Measurements from ENCODE around the gene LSM14B.
"Not testable (repeated sequence)": the region's sequence is repeated elsewhere in the genome, so short reads cannot be mapped to it uniquely, and the experiment has no call there.

LSM14B gene

DNA sequence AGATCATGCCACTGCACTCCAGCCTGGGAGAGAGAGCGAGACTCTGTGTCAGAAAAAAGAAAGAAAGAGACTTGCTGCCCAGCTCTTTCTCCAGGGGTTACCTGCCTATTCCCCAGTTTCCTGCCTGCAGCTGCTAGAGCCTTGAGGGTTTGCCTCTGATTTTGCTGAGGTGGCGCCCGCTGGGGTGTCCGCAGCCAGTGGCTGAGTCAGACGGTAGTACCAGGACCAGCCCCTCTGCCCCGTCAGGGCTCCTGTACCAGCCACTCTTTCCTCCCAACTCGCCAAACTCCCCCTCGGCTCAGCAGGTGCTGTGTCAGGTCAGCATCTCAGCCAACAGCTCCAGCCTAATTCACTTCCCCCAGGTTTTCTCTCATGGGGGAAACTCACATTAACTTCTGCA lies 7.4 kb upstream of the LSM14B start:
- no peak overlapping the region for H2BK120ac ChIP-seq (ENCODE audit: low read depth, low read length)
- H3K9ac ChIP-seq (ENCODE audit: low read length), result no peak overlapping the region
- H2AFZ ChIP-seq (ENCODE audit: low read depth, low read length), result no peak overlapping the region
- no peak overlapping the region for H2BK12ac ChIP-seq (ENCODE audit: low read length in 2 of 2)
- no peak overlapping the region for H2AK5ac ChIP-seq (ENCODE audit: low read length, severe bottlenecking)
- no peak for DNase-seq
- no peak overlapping the region for H4K91ac ChIP-seq (ENCODE audit: low read length)
- no peaks in the 10 kb centered on the region for H3K4me1 ChIP-seq (ENCODE audit: control insufficient read depth, insufficient read depth, low read depth, low read length)
- H3K79me1 ChIP-seq (replicated peaks; ENCODE audit: low read length, poor library complexity, severe bottlenecking), result no peaks in the 10 kb centered on the region
- no peak overlapping the region for H3K27ac ChIP-seq (ENCODE audit: low read length, poor library complexity, severe bottlenecking)
- H3K23ac ChIP-seq (ENCODE audit: low read length in 2 of 2), result no peak overlapping the region
- H3K14ac ChIP-seq (ENCODE audit: low read length in 2 of 2), result no peak overlapping the region
- H2BK15ac ChIP-seq (ENCODE audit: low read depth, poor library complexity, severe bottlenecking), result no peak overlapping the region
- peaks cover 33 to 35% of the 10 kb centered on the region in 2 experiments for H3K27me3 ChIP-seq (ENCODE audit: control insufficient read depth in 1 of 2, insufficient read depth in 1 of 2, low read length in 2 of 2)
- 54% methylated on average over 8 of the region's 8 CpGs for WGBS
- H3K4me3 ChIP-seq (ENCODE audit: insufficient read depth in 1 of 2, low read depth in 1 of 2, low read length in 2 of 2), result no peak overlapping the region
- H3K9me3 ChIP-seq (ENCODE audit: control insufficient read depth, low read length), result peaks cover 22% of the 10 kb centered on the region
- H4K8ac ChIP-seq (ENCODE audit: low read length), result no peak overlapping the region
- no peak overlapping the region for H3K4ac ChIP-seq (ENCODE audit: low read depth in 1 of 2, low read length in 2 of 2)
- H3K18ac ChIP-seq (ENCODE audit: low read depth in 1 of 2, low read length in 2 of 2), result no peak overlapping the region
- no peak overlapping the region for H3K4me2 ChIP-seq (ENCODE audit: low read length, poor library complexity, severe bottlenecking)
- H2BK5ac ChIP-seq (ENCODE audit: low read depth, low read length, poor library complexity, severe bottlenecking), result no peak overlapping the region
- no peaks in the 10 kb centered on the region for H3K36me3 ChIP-seq (ENCODE audit: control insufficient read depth in 1 of 2, insufficient read depth in 2 of 2, low read depth in 1 of 2, low read length in 2 of 2)

DNA sequence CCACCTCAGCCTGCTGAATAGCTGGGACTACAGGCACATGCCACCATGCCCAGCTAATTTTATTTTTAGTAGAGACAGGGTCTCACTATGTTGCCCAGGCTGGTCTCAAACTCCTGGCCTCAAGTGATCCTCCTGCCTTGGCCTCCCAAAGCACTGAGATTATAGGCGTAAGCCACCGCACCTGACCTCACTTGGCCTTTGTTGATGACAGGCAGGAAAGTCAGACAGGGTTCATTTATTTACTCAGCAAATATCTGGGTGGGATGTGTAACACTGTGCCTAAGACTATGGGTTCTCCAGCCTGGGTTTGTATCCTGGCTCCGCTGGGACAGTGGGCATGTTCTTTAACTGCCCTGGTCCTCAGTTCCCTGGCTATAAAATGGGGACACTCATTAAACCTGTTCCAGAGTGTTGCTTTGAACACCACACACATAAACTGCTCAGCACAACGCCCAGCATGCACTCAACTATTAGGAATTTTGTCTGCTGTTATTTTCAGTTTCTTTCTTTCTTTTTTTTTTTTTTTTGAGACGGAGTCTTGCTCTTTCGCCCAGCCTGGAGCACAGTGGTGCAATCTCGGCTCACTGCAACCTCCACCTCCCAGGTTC lies 6.4 kb upstream of the LSM14B start:
- not testable (repeated sequence) for H3K79me1 ChIP-seq (replicated peaks; ENCODE audit: low read length, poor library complexity, severe bottlenecking); H3K18ac ChIP-seq (ENCODE audit: low read depth in 1 of 2, low read length in 2 of 2); H3K36me3 ChIP-seq (ENCODE audit: control insufficient read depth in 1 of 2, insufficient read depth in 2 of 2, low read depth in 1 of 2, low read length in 2 of 2); H2BK12ac ChIP-seq (ENCODE audit: low read length in 2 of 2); H3K4me3 ChIP-seq (ENCODE audit: insufficient read depth in 1 of 2, low read depth in 1 of 2, low read length in 2 of 2); DNase-seq; H2BK15ac ChIP-seq (ENCODE audit: low read depth, poor library complexity, severe bottlenecking); H4K8ac ChIP-seq (ENCODE audit: low read length); H2AFZ ChIP-seq (ENCODE audit: low read depth, low read length); H3K4me2 ChIP-seq (ENCODE audit: low read length, poor library complexity, severe bottlenecking); H3K4ac ChIP-seq (ENCODE audit: low read depth in 1 of 2, low read length in 2 of 2); H2BK120ac ChIP-seq (ENCODE audit: low read depth, low read length); H2BK5ac ChIP-seq (ENCODE audit: low read depth, low read length, poor library complexity, severe bottlenecking); H3K4me1 ChIP-seq (ENCODE audit: control insufficient read depth, insufficient read depth, low read depth, low read length); H3K27ac ChIP-seq (ENCODE audit: low read length, poor library complexity, severe bottlenecking); H3K14ac ChIP-seq (ENCODE audit: low read length in 2 of 2); H3K23ac ChIP-seq (ENCODE audit: low read length in 2 of 2); H2AK5ac ChIP-seq (ENCODE audit: low read length, severe bottlenecking); H4K91ac ChIP-seq (ENCODE audit: low read length); H3K9ac ChIP-seq (ENCODE audit: low read length)
- Histone ChIP-seq H3K9me3 (ENCODE audit: control insufficient read depth, low read length) (peaks cover 17% of the 10 kb centered on the region), H3K27me3 (ENCODE audit: control insufficient read depth in 1 of 2, insufficient read depth in 1 of 2, low read length in 2 of 2) (peaks cover 33 to 40% of the 10 kb centered on the region in 2 experiments)
- WGBS, result 82% methylated on average over 3 of the region's 7 CpGs

- peaks cover 4% of the 10 kb centered on the region for H3K4me1 ChIP-seq (ENCODE audit: control insufficient read depth, insufficient read depth, low read depth, low read length)
- no peak overlapping the region for H2BK12ac ChIP-seq (ENCODE audit: low read length in 2 of 2)
- no peak overlapping the region for H3K14ac ChIP-seq (ENCODE audit: low read length in 2 of 2)
- no peaks in the 10 kb centered on the region for H3K79me1 ChIP-seq (replicated peaks; ENCODE audit: low read length, poor library complexity, severe bottlenecking)
- H3K36me3 ChIP-seq (ENCODE audit: control insufficient read depth in 1 of 2, insufficient read depth in 2 of 2, low read depth in 1 of 2, low read length in 2 of 2), result no peaks in the 10 kb centered on the region
- no peak overlapping the region for H3K4me3 ChIP-seq (ENCODE audit: insufficient read depth in 1 of 2, low read depth in 1 of 2, low read length in 2 of 2)
- 89% methylated on average over 34 of the region's 38 CpGs for WGBS
- no peak for DNase-seq
- no peak overlapping the region for H3K4me2 ChIP-seq (ENCODE audit: low read length, poor library complexity, severe bottlenecking)
- no peak overlapping the region for H3K27ac ChIP-seq (ENCODE audit: low read length, poor library complexity, severe bottlenecking)
- no peak overlapping the region for H2BK15ac ChIP-seq (ENCODE audit: low read depth, poor library complexity, severe bottlenecking)
- H3K9ac ChIP-seq (ENCODE audit: low read length), result no peak overlapping the region
- peaks cover 33 to 40% of the 10 kb centered on the region in 2 experiments for H3K27me3 ChIP-seq (ENCODE audit: control insufficient read depth in 1 of 2, insufficient read depth in 1 of 2, low read length in 2 of 2)
- H2AFZ ChIP-seq (ENCODE audit: low read depth, low read length), result no peak overlapping the region
- H2BK120ac ChIP-seq (ENCODE audit: low read depth, low read length), result no peak overlapping the region
- no peak overlapping the region for H2BK5ac ChIP-seq (ENCODE audit: low read depth, low read length, poor library complexity, severe bottlenecking)
- no peak overlapping the region for H3K23ac ChIP-seq (ENCODE audit: low read length in 2 of 2)
- H3K18ac ChIP-seq (ENCODE audit: low read depth in 1 of 2, low read length in 2 of 2), result no peak overlapping the region
- H3K9me3 ChIP-seq (ENCODE audit: control insufficient read depth, low read length), result peaks cover 13% of the 10 kb centered on the region
- no peak overlapping the region for H2AK5ac ChIP-seq (ENCODE audit: low read length, severe bottlenecking)
- H3K4ac ChIP-seq (ENCODE audit: low read depth in 1 of 2, low read length in 2 of 2), result no peak overlapping the region
- H4K91ac ChIP-seq (ENCODE audit: low read length), result no peak overlapping the region
- no peak overlapping the region for H4K8ac ChIP-seq (ENCODE audit: low read length)
These were observed 5.5 kb upstream of the LSM14B start for GRCh38 chr20:62116558-62117361.

DNA sequence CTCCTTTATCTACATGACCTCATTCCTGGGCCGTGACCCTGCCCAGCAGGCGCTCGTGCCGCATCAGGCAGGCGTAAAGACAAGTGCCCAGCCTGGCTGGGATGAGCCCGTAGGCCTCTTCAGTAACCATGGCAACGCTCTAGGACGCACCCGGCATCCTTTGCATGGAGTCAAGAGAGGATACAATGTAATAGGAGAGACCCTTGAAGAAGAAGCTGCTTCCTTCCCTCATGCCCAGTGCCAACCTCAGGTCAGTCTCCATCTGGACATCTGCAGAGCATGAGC lies 5.0 kb upstream of the LSM14B start:
- Histone ChIP-seq H4K8ac (ENCODE audit: low read length) (no peak overlapping the region), H4K91ac (ENCODE audit: low read length) (no peak overlapping the region), H3K4me2 (ENCODE audit: low read length, poor library complexity, severe bottlenecking) (no peak overlapping the region), H3K4me3 (ENCODE audit: insufficient read depth in 1 of 2, low read depth in 1 of 2, low read length in 2 of 2) (no peak overlapping the region), H2AFZ (ENCODE audit: low read depth, low read length) (no peak overlapping the region), H3K4ac (ENCODE audit: low read depth in 1 of 2, low read length in 2 of 2) (no peak overlapping the region), H2BK5ac (ENCODE audit: low read depth, low read length, poor library complexity, severe bottlenecking) (no peak overlapping the region), H2BK120ac (ENCODE audit: low read depth, low read length) (no peak overlapping the region), H3K23ac (ENCODE audit: low read length in 2 of 2) (no peak overlapping the region), H2BK12ac (ENCODE audit: low read length in 2 of 2) (no peak overlapping the region), H3K79me1 (replicated peaks; ENCODE audit: low read length, poor library complexity, severe bottlenecking) (no peaks in the 10 kb centered on the region), H3K14ac (ENCODE audit: low read length in 2 of 2) (no peak overlapping the region), H2BK15ac (ENCODE audit: low read depth, poor library complexity, severe bottlenecking) (no peak overlapping the region), H3K9ac (ENCODE audit: low read length) (no peak overlapping the region), H3K18ac (ENCODE audit: low read depth in 1 of 2, low read length in 2 of 2) (no peak overlapping the region), H2AK5ac (ENCODE audit: low read length, severe bottlenecking) (no peak overlapping the region), H3K9me3 (ENCODE audit: control insufficient read depth, low read length) (peaks cover 12% of the 10 kb centered on the region), H3K36me3 (ENCODE audit: control insufficient read depth in 1 of 2, insufficient read depth in 2 of 2, low read depth in 1 of 2, low read length in 2 of 2) (no peaks in the 10 kb centered on the region), H3K27me3 (ENCODE audit: control insufficient read depth in 1 of 2, insufficient read depth in 1 of 2, low read length in 2 of 2) (peaks cover 33 to 40% of the 10 kb centered on the region in 2 experiments), H3K4me1 (ENCODE audit: control insufficient read depth, insufficient read depth, low read depth, low read length) (peaks cover 4% of the 10 kb centered on the region), H3K27ac (ENCODE audit: low read length, poor library complexity, severe bottlenecking) (no peak overlapping the region)
- WGBS, result 24% methylated on average over 9 of the region's 9 CpGs
- no peak for DNase-seq
